Midbrain (tissue), 1 donor: ENCODE results near the gene CDH13.

Experiments used
- DNase-seq: peaks from one replicate; lab custom pipeline; 2025; lab: John Stamatoyannopoulos, UW

Gene CDH13

GRCh38 chr16:83433201-83433600 is 806.4 kb downstream of the CDH13 start:
- no peak for DNase-seq

- no peak for DNase-seq
Observed at GRCh38 chr16:83437036-83437435, 810.3 kb downstream of the CDH13 start.

- DNase-seq = no peak
Observed at GRCh38 chr16:83438326-83438725, 811.6 kb downstream of the CDH13 start.

GRCh38 chr16:83439412-83439811 is 812.6 kb downstream of the CDH13 start:
- no peak for DNase-seq

- DNase-seq = no peak
Observed at GRCh38 chr16:83441517-83441916, 814.7 kb downstream of the CDH13 start.

- no peak for DNase-seq
Observed at GRCh38 chr16:83443972-83444371, 817.2 kb downstream of the CDH13 start.

GRCh38 chr16:83447560-83447959 is 820.8 kb downstream of the CDH13 start:
- DNase-seq = no peak

GRCh38 chr16:83449861-83450260 is 823.1 kb downstream of the CDH13 start:
- no peak for DNase-seq

- DNase-seq = no peak
Observed at GRCh38 chr16:83453977-83454376, 827.2 kb downstream of the CDH13 start.

- no peak for DNase-seq
Observed at GRCh38 chr16:83455716-83456115, 828.9 kb downstream of the CDH13 start.

GRCh38 chr16:83456934-83457333 is 830.2 kb downstream of the CDH13 start:
- DNase-seq = no peak

- DNase-seq = no peak
Observed at GRCh38 chr16:83458612-83459011, 831.8 kb downstream of the CDH13 start.

GRCh38 chr16:83464991-83465390 is 838.2 kb downstream of the CDH13 start:
- DNase-seq = no peak

GRCh38 chr16:83470416-83470815 is 843.6 kb downstream of the CDH13 start:
- no peak for DNase-seq

- no peak for DNase-seq
Observed at GRCh38 chr16:83472776-83473501, 846.2 kb downstream of the CDH13 start.

GRCh38 chr16:83473926-83474650 is 847.3 kb downstream of the CDH13 start:
- DNase-seq = no peak

GRCh38 chr16:83475108-83475507 is 848.3 kb downstream of the CDH13 start:
- DNase-seq = no peak

- DNase-seq = no peak
Observed at GRCh38 chr16:83481589-83481988, 854.8 kb downstream of the CDH13 start.

- DNase-seq = no peak
Observed at GRCh38 chr16:83482545-83483162, 855.9 kb downstream of the CDH13 start.

GRCh38 chr16:83490073-83490472 is 863.3 kb downstream of the CDH13 start:
- DNase-seq = no peak

GRCh38 chr16:83494459-83494858 is 867.7 kb downstream of the CDH13 start:
- DNase-seq = no peak

- no peak for DNase-seq
Observed at GRCh38 chr16:83501481-83501880, 874.7 kb downstream of the CDH13 start.

GRCh38 chr16:83508295-83508694 is 881.5 kb downstream of the CDH13 start:
- no peak for DNase-seq
